Epidermal melanocyte (primary cell): ENCODE measurements around the gene GNG7.
A peak's percentile ranks its signal among the peaks of the same experiment; 100 is the strongest.
"Not testable (repeated sequence)": the region's sequence is repeated elsewhere in the genome, so short reads cannot be mapped to it uniquely, and the experiment has no call there.

Source experiments
- DNase-seq: peaks from one replicate; pipeline ENCODE4 v3.0.0; 2011; ENCODE audit warnings: low spot score; ENCODE audit not compliant: insufficient read length

The GNG7 gene

GRCh38 chr19:2603334-2603733 lies 99.2 kb downstream of the GNG7 start:
- DNase-seq: peak; percentile 51

- DNase-seq: peak; percentile 32
Observed at GRCh38 chr19:2602391-2603181, 99.9 kb downstream of the GNG7 start.

GRCh38 chr19:2600914-2601870 lies 101.3 kb downstream of the GNG7 start:
- no peak for DNase-seq

- no peak for DNase-seq
Observed at GRCh38 chr19:2594319-2594718, 108.2 kb downstream of the GNG7 start.

DNA sequence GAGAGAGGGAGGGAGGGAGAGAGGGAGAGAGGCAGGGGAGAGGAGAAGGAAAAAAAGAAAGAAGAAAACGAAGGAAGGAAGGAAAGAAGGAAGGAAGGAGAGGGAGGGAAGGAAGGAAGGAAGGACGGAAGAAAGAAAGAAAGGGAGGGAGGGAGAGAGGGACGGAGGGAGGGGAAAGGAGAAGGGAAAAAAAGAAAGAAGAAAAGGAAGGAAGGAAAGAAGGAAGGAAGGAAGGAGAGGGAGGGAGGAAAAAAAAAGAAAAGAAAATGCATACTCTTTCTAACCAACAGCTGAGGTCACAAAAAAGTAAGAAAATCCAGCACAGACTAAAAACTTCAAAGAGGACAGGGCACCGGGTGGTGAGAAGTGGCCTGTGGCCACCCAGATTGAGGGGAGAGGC lies 109.7 kb downstream of the GNG7 start:
- no peak for DNase-seq

GRCh38 chr19:2591537-2592291 lies 110.8 kb downstream of the GNG7 start:
- no peak for DNase-seq

DNA sequence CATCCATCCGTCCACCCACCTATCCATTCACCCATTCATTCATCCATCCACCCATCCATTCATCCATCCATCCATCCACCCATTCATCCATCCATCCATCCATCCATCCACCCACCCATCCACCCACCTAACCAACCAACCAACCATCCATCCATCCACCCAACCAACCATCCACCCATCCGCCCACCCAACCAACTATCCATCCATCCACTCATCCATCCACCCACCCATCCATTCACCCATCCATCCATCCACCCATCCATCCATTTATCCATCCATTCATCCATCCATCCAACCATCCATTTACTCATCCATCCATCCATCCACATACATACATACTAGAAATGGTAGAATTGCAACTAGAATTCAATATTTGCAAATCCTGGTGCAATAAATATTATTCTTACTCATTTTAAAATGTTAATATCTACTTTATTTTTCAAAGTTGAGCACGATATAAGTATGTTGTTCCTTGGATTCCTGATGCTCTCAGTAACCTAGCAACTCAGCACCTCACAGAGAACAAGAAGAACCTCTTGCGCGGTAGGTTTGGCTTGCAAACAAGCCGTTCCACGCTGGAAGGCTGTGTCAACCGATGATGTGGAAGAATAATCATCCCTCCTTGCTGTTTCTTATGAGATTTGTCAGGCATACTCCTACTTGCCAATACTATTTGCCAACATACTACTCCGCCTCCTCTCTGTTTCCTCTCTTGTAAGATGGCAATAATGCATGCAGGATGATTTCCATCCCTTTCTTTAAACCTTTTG lies 111.7 kb downstream of the GNG7 start:
- DNase-seq: no peak

DNA sequence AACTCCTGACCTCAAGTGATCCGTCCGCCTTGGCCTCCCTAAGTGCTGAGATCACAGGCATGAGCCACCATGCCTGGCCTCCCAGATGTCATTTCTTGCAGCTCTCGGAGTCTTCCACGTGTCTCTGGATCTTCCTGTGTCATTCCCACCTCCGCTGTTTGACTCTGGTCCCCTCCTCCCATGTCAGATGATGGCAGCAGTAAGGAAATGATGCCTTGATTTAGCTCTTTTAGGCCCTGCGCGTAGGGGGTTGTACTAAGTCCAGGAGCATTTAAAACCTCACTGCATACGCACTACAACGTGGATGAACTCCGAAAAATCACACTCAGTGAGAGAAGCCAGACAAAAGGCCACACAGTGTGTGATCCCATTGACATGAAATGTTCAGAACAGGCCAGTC lies 113.1 kb downstream of the GNG7 start:
- DNase-seq: no peak

DNA sequence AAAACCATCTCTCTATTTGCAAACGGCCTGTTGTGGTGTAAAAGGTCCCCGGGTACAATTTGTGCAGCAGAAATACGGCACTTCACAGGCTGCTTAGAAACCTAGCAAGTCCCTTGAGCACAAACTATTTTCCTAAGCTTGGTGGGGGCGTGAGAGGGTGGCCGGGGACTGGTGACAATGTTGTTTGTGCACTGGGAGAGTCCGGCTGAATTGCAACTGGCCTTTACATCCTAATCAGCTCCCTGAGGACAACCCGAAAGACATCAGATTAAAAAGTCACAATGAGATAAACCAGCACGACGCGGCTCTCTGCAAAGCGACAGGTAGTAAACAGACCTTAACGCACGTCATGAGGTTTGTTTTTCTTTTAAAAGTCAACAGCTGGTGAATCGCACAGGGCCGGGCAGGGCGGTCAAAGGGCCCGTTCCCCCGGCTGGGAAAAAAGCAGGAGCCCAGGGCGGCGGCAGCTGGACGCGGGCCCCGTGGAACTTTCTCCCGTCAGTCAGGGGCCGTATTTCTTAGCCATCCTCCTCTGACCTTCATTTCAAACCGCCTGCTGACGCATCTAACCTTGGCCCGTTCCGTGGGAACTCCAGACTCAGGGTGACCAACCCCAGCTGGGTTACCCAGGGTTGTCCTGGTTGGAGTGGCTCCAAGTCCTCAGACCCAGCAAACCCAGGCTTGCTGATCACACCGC lies 114.3 kb downstream of the GNG7 start:
- no peak for DNase-seq

DNA sequence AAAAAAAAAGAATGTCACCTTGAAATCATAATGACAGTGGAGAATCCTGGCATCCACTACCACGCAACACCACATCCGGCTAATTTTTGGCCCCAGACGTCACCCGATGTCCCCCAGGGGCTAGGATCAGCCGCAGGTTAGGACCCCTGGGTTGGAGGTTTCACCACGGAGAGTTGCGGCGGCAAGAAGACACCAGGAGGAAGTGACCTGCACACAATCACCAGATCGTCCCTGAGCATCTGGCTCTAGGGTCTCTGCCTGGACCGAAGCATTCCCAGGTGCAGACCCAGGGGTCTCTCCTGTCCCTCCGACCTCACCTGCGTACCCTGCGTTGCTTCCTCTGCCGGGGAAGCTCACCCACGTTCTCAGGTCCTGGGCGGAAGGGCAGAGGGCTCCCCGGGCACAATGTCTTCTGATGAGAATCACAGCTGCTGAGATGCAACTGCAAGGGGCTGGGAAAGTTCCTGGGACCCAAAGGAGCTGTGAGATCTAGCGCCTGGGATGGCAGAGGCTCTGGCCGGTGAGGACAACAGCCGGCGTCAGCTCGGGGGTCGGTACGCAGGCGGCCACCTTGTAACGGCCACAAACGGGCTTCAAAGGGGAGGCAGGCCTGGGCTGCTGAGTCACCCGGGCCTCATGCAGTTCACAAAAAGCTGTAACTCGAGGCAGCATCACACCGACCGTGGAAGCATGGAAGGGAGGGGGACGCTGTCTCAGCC lies 115.3 kb downstream of the GNG7 start:
- DNase-seq: no peak

DNA sequence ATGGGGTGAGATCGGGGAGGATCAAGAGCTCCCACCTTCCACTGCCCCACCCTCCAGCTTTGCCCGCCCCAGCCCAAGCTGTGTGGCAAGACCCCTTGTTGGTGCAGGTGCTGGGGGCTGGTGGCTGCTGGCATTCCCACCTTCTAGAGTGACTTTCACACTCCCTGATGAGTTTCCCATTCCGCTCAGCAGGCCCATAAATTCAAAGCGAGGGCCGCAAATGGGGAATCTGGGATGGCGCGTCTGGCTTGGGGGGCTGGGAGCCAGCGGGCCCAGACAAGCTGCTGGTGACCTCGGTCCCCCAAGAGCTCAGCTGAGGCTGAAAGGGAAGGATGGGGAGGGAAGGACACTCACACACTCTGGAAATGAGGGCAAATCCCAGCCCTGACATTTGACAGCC lies 116.3 kb downstream of the GNG7 start:
- DNase-seq: no peak

DNA sequence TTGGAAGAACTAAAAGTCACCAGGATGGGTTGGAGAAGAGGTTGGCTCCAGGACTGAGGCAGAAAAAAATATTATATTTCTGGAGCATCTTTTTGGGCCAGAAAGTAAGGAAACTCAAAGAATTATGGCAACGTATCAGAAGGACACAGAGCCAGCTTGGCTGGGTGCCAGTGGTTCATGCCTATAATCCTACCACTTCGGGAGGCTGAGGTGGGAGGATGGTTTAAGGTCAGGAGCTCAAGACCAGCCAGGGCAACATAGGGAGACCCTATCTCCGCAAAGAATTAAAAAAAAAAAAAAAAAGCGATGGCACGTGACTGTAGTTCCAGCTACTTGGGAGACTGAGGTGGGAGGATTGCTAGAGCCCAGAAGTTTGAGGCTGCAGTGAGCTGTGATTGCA lies 118.5 kb downstream of the GNG7 start:
- no peak for DNase-seq

DNA sequence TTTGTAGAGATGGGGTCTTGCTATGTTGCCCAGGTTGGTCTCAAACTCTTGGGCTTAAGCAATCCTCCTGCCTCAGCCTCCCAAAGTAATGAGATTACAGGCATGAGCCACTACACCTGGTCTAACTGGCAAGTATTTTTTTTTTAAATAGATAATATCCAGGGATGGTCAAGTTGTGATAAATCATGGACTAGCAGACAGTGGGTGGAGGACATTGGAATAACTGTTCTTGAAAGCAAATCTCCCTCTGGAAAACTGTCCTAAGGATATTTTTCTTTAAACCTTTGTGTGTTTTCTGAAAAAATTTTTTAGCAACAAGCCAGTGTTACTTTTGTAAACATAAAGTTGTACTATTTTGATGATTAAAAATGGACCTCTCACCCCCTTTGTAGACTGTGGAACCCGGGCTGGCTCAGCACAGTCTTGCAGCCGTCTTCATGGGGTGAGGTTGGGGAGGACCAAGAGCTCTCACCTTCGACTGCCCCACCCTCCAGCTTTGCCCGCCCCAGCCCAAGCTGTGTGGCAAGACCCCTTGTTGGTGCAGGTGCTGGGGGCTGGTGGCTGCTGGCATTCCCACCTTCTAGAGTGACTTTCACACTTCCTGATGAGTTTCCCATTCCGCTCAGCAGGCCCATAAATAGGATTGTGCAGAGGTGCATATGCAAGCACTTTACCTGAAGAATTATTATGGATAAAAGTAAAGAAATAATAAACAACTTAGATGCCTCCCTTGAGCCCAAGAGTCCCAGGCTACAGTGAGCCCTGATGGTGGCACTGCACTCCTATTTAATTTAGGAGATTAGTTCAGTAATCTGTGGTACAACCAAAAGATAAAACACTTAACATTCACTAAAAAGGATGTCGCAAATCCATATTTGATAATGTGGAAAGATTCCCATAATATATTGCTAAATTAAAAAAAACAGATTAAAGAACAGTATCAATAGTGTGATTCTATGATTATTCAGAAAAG lies 119.2 kb downstream of the GNG7 start:
- no peak for DNase-seq

DNA sequence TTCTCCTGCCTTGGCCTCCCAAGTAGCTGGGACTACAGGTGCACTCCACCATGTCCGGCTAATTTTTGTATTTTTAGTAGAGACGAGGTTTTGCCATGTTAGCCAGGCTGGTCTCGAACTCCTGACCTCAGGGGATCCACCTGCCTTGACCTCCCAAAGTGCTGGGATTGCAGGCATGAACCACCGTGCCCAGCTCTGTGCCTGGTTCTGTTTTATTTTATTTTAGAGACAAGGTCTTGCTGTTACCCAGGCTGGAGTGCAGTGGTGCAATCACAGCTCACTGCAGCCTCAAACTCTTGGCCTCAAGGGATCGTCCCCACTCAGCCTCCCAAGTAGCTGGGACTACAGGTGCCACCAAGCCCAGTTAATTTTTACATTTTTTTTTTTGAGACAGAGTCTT lies 122.1 kb downstream of the GNG7 start:
- not testable (repeated sequence) for DNase-seq

GRCh38 chr19:2579678-2580280 lies 122.7 kb downstream of the GNG7 start:
- no peak for DNase-seq

DNA sequence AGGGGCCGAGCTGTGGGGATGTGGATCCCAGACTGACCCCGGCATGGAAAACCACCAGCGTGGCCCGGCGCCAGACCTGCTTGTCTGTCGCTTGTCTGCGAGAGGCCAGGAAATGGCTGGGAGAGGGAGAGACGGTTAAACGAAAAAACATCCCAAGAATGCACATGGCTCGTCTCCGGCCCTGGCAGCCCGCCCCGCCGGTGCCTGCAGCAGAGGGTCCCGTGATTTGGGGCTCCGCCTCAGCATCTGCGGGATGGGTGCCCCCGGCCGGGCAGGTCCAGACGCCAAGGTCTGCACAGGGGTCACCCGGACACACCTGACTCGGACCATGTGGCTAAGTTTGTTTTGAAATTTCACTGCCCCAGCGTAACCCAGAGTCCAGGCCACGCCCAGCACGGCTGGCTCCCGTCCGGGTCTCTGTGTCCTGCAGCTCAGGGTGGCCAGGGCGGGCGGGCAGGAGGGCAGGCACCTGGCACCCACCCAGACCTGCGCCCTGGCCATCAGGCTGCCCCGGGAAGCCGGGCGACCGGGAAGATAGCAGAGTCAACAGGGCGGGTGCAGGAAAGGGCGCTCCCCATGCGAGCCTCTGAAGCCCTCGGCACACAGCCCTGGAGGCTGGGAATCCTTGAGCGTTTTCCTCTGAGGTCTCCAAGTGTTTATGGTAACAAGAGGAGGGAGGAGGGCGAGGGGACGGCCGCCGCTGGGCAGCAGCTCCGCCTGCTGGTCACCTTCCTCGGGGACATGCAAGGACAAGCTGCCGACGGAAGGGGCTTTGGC lies 123.4 kb downstream of the GNG7 start:
- DNase-seq: peak; percentile 96

GRCh38 chr19:2578391-2578890 lies 124.1 kb downstream of the GNG7 start:
- peak; percentile 42 for DNase-seq
